ENCODE data around the gene GPR22. TPM values are rescaled to one million over a fixed set of nuclear protein-coding genes. Genes with fewer than 3 reads are reported as not detected.

Gene GPR22
- total and polyA plus RNA-seq, 2 of the 8 experiments (the other 6 are each of a cell fraction or from before 2014, with no cell fraction given), result 0.02 TPM; not detected in 1

DNA sequence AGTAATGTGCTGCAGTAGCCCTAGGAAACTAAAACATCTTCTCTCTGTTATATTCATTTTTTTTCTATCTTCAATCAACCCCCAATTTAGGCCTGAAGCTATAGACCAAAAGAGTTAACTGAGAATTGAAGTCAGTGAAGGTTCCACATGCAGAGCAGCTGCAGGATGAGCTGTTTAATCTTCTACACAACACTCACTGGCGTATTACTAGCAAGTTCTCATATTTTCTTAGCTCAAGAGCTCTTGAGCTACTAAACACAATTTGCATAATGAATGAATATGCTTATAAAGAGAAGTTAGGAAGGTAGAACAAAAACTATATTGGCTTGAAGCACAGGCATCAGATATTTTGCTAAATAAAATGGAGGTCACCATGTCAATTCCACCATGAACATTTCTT, 41.2 kb upstream of the GPR22 start:
- Histone ChIP-seq H2AK5ac (ENCODE audit: low read depth, low read length) (no peak overlapping the region), H3K27me3 (replicated peaks in 1 of 4; ENCODE audit: control insufficient read depth in 3 of 4, extremely low read depth in 1 of 4, insufficient read depth in 3 of 4, low read length in 3 of 4) (no peaks in the 10 kb centered on the region), H3K9ac (replicated peaks in 1 of 4; ENCODE audit: extremely low read depth in 1 of 4, low read depth in 3 of 4, low read length in 3 of 4) (no peak overlapping the region), H3K18ac (ENCODE audit: extremely low read depth, low read length) (no peak overlapping the region), H4K8ac (ENCODE audit: extremely low read depth, insufficient read depth, low read length) (no peak overlapping the region), H3K9me3 (ENCODE audit: insufficient read depth in 2 of 2, low read depth in 1 of 2, low read length in 1 of 2) (no peaks in the 10 kb centered on the region; a peak in 1 of 4 replicates), H3K4me1 (replicated peaks in 1 of 4; ENCODE audit: control insufficient read depth in 3 of 4, insufficient read depth in 4 of 4, low read length in 3 of 4) (no peaks in the 10 kb centered on the region), H3K4me3 (ENCODE audit: extremely low read depth in 1 of 4, insufficient read depth in 2 of 4, low read depth in 3 of 4, low read length in 4 of 4) (no peak overlapping the region), H2AFZ (ENCODE audit: low read length) (no peak overlapping the region), H2BK120ac (replicated peaks; ENCODE audit: low read depth, low read length) (no peak overlapping the region), H4K5ac (ENCODE audit: insufficient read length, low read depth, low read length) (no peak overlapping the region), H3K36me3 (ENCODE audit: control insufficient read depth in 2 of 4, insufficient read depth in 4 of 4, low read length in 3 of 4) (no peaks in the 10 kb centered on the region), H2BK5ac (ENCODE audit: low read depth, low read length) (no peak overlapping the region), H3K23ac (ENCODE audit: insufficient read length) (no peak overlapping the region), H3K14ac (ENCODE audit: insufficient read length) (no peak overlapping the region), H3K4ac (replicated peaks; ENCODE audit: insufficient read length, low read depth, low read length) (no peak overlapping the region), H2BK12ac (ENCODE audit: low read depth, low read length) (no peak overlapping the region), H3K4me2 (ENCODE audit: insufficient read depth in 1 of 2, low read depth in 2 of 2, low read length in 2 of 2) (no peak overlapping the region), H3K27ac (ENCODE audit: low read depth, low read length) (no peak overlapping the region), H4K20me1 (replicated peaks in 1 of 2; ENCODE audit: control insufficient read depth in 1 of 2, insufficient read depth in 2 of 2, low read length in 2 of 2) (peaks cover 2 to 3% of the 10 kb centered on the region in 2 experiments), H4K91ac (replicated peaks; ENCODE audit: insufficient read length, low read length) (no peak overlapping the region), H2BK20ac (ENCODE audit: low read length) (no peak overlapping the region), H3K79me1 (ENCODE audit: low read depth, low read length) (no peaks in the 10 kb centered on the region), H2BK15ac (ENCODE audit: low read length) (no peak overlapping the region), H3K79me2 (ENCODE audit: control insufficient read depth in 1 of 2, insufficient read depth in 2 of 2, low read length in 2 of 2) (no peaks in the 10 kb centered on the region), H3K23me2 (ENCODE audit: low read depth, low read length) (no peaks in the 10 kb centered on the region), H3K56ac (replicated peaks; ENCODE audit: insufficient read length, low read depth, low read length) (no peak overlapping the region)
- no peak for DNase-seq (ENCODE audit: low read depth in 1 of 2, low spot score in 2 of 2)
- WGBS, 2 experiments (ENCODE audit: extremely low coverage in 1 of 2, insufficient coverage in 1 of 2, insufficient read length in 1 of 2, insufficient replicate concordance in 2 of 2, low coverage in 1 of 2, low lambda C conversion rate in 2 of 2, missing lambda C conversion rate in 1 of 2), result 89% methylated on average over 1 of the region's 1 CpG; no CpG with 5 or more reads in 1 of the 2 experiments
- POLR2A ChIA-PET (ENCODE audit: partially characterized antibody), result no interaction called here
- CTCF ChIA-PET (ENCODE audit: partially characterized antibody), result interaction anchor here (0.6 to 1.3 kb wide), 3 partner anchors 21 to 272 kb away, joined by 3 to 4 read pairs (median 3); no protein-coding TSS in a partner anchor
- no peak for TF ChIP-seq TAF7 (optimal IDR thresholded peaks at IDR 0.05; ENCODE audit: borderline replicate concordance, low read depth, low read length)
- no peak for TF ChIP-seq BRCA1 (IDR thresholded peaks at IDR 0.05; ENCODE audit: low read depth, low read length)
- TF ChIP-seq CBX5 (IDR thresholded peaks at IDR 0.05; ENCODE audit: low read depth, low read length), result no peak
- TF ChIP-seq EGR1 (IDR thresholded peaks at IDR 0.05; ENCODE audit: borderline replicate concordance, low read depth, low read length), result no peak
- TF ChIP-seq, protein P1, sequence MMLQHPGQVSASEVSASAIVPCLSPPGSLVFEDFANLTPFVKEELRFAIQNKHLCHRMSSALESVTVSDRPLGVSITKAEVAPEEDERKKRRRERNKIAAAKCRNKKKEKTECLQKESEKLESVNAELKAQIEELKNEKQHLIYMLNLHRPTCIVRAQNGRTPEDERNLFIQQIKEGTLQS (IDR thresholded peaks at IDR 0.05; ENCODE audit: insufficient read depth, low read depth, low read length), result no peak
- TF ChIP-seq YY1 (IDR thresholded peaks at IDR 0.05; ENCODE audit: low read depth, low read length), result no peak
- no peak for TF ChIP-seq CBX8 (IDR thresholded peaks at IDR 0.05; ENCODE audit: borderline replicate concordance, low read depth, low read length)
- TF ChIP-seq CTBP2 (IDR thresholded peaks at IDR 0.05; ENCODE audit: borderline replicate concordance, insufficient read depth, insufficient read length, low read length), result no peak
- no peak for TF ChIP-seq GABPA (IDR thresholded peaks at IDR 0.05; ENCODE audit: borderline replicate concordance, insufficient read depth, low read length)
- no peak for TF ChIP-seq NRF1 (IDR thresholded peaks at IDR 0.05; ENCODE audit: low read depth, low read length)
- TF ChIP-seq BACH1 (IDR thresholded peaks at IDR 0.05; ENCODE audit: low read length), result no peak
- TF ChIP-seq RBBP5 (IDR thresholded peaks at IDR 0.05; ENCODE audit: borderline replicate concordance, low read depth, low read length), result no peak
- TF ChIP-seq JUND (IDR thresholded peaks at IDR 0.05; ENCODE audit: low read length), result no peak
- FAIRE-seq, result no peak

Measured in H1 (cell line).